Measurements from ENCODE around the gene RNF2.

DNA sequence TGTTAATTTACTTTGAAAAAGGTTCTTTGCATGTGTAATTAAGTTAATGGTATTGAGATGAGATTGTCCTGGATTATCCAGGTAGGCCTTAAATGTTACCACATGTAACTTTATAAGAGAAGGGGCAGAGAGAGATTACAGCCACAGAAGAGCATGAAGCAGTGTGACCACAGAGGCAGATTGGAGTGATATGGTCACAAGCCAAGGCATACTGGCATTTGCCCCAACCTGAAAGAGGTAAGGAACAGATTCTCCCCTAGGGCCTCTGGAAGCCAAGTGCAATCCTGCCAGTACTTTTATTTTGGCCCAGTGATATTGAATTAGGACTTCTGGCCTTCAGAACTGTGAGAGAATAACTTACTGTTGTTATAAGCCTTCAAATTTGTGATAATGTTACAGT is 23.0 kb downstream of the RNF2 start:
- TF ChIP-seq, protein P1, sequence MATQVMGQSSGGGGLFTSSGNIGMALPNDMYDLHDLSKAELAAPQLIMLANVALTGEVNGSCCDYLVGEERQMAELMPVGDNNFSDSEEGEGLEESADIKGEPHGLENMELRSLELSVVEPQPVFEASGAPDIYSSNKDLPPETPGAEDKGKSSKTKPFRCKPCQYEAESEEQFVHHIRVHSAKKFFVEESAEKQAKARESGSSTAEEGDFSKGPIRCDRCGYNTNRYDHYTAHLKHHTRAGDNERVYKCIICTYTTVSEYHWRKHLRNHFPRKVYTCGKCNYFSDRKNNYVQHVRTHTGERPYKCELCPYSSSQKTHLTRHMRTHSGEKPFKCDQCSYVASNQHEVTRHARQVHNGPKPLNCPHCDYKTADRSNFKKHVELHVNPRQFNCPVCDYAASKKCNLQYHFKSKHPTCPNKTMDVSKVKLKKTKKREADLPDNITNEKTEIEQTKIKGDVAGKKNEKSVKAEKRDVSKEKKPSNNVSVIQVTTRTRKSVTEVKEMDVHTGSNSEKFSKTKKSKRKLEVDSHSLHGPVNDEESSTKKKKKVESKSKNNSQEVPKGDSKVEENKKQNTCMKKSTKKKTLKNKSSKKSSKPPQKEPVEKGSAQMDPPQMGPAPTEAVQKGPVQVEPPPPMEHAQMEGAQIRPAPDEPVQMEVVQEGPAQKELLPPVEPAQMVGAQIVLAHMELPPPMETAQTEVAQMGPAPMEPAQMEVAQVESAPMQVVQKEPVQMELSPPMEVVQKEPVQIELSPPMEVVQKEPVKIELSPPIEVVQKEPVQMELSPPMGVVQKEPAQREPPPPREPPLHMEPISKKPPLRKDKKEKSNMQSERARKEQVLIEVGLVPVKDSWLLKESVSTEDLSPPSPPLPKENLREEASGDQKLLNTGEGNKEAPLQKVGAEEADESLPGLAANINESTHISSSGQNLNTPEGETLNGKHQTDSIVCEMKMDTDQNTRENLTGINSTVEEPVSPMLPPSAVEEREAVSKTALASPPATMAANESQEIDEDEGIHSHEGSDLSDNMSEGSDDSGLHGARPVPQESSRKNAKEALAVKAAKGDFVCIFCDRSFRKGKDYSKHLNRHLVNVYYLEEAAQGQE (IDR thresholded peaks at IDR 0.05; ENCODE audit: low read depth, low read length), result no peak
- TF ChIP-seq RXRA (IDR thresholded peaks at IDR 0.05; ENCODE audit: borderline replicate concordance, low read depth) (no peak), EP300 (IDR thresholded peaks at IDR 0.05; ENCODE audit: borderline replicate concordance in 1 of 2, low read depth in 1 of 2, low read length in 1 of 2) (no peak), JUND (IDR thresholded peaks at IDR 0.05) (no peak), TAF1 (IDR thresholded peaks at IDR 0.05; ENCODE audit: borderline replicate concordance, low read depth, low read length) (no peak), GABPA (IDR thresholded peaks at IDR 0.05; ENCODE audit: low read depth) (no peak), MXI1 (IDR thresholded peaks at IDR 0.05; ENCODE audit: low read depth, low read length) (no peak), YY1 (IDR thresholded peaks at IDR 0.05; ENCODE audit: low read depth) (no peak), POLR2AphosphoS5 (IDR thresholded peaks at IDR 0.05; ENCODE audit: low read depth, low read length) (no peak), ELF1 (IDR thresholded peaks at IDR 0.05) (no peak), NFIC (IDR thresholded peaks at IDR 0.05; ENCODE audit: borderline replicate concordance) (no peak), FOSL2 (IDR thresholded peaks at IDR 0.05; ENCODE audit: borderline replicate concordance, low read depth) (no peak)
- TF ChIP-seq, protein P2, sequence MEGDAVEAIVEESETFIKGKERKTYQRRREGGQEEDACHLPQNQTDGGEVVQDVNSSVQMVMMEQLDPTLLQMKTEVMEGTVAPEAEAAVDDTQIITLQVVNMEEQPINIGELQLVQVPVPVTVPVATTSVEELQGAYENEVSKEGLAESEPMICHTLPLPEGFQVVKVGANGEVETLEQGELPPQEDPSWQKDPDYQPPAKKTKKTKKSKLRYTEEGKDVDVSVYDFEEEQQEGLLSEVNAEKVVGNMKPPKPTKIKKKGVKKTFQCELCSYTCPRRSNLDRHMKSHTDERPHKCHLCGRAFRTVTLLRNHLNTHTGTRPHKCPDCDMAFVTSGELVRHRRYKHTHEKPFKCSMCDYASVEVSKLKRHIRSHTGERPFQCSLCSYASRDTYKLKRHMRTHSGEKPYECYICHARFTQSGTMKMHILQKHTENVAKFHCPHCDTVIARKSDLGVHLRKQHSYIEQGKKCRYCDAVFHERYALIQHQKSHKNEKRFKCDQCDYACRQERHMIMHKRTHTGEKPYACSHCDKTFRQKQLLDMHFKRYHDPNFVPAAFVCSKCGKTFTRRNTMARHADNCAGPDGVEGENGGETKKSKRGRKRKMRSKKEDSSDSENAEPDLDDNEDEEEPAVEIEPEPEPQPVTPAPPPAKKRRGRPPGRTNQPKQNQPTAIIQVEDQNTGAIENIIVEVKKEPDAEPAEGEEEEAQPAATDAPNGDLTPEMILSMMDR (IDR thresholded peaks at IDR 0.05), result no peak
